Erythroblast (primary cell): ENCODE measurements around the gene KRTAP12-3.
"Not testable (repeated sequence)": the region's sequence is repeated elsewhere in the genome, so short reads cannot be mapped to it uniquely, and the experiment has no call there.

Source experiments
- DNase-seq, 2 experiments: peaks; one replicate each; lab custom pipeline; 2025; lab: John Stamatoyannopoulos, UW
- GATA1 ChIP-seq: IDR thresholded peaks from 2 replicates; pipeline ENCODE4 v1.6.1; 2011; ENCODE audit warnings: low read depth, mild to moderate bottlenecking, control low read depth, low read length, moderate library complexity
- POLR2A ChIP-seq: IDR thresholded peaks from 2 replicates; pipeline ENCODE4 v1.6.1; 2011; ENCODE audit warnings: mild to moderate bottlenecking, low read length

KRTAP12-3 gene

DNA sequence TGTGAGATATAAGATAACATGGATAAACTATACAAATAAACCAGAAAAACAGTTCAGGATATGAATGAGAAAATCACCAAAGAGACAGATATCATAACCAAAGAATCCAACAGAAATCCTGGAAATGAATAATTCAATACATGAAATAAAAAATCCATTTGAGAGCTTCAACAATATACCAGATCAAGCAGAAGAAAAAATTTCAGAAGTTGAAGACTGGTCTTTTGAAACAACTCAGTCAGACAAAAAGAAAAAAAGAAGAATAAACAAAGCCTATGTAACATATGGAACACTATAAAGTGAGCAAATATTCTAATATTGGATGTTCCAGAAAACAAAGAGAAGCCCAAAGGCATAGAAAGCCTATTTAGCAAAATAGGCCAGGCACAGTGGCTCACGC is 14.2 kb downstream of the KRTAP12-3 start:
- TF ChIP-seq POLR2A (no peak), GATA1 (no peak)
- no peak for DNase-seq

DNA sequence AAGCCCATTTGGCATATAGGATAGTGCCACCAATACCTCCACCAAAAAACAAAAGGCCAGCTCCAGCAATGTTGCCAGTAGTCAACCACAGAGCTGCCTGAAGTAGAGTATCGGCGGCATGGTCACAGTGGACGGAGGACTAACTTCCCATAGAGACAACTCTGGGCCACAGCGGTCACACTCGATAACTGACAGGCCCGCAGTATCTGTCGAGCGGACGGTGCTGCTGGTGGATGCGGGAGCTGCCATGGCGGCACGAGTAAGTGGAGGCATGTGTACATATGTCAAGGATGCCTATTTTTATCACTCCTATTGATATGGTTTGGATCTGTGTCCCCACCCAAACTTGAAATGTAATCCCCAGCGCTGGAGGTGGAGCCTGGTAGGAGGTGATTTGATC is 20.1 kb downstream of the KRTAP12-3 start:
- TF ChIP-seq GATA1: no peak
- no peak for TF ChIP-seq POLR2A
- no peak for DNase-seq

DNA sequence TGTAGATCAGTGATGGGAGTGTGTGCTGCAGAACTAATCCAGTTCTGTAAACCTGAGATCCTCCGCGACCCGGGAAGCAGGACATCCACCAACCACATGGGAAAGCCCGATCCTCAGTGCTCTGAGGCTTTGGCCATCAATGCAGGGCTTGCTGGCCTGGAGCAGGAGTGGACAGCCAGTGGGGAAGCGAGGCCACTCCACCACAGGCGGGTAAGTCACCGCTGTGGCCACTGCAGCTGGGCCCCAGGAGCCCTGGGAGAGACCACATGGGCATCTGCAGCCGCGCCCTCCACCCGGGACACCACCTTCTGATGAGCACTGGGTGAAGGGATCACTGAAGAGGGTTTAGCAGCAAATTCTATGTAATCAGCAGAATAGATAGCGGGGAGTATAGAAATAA is 23.4 kb downstream of the KRTAP12-3 start:
- TF ChIP-seq POLR2A (no peak), GATA1 (no peak)
- no peak for DNase-seq

DNA sequence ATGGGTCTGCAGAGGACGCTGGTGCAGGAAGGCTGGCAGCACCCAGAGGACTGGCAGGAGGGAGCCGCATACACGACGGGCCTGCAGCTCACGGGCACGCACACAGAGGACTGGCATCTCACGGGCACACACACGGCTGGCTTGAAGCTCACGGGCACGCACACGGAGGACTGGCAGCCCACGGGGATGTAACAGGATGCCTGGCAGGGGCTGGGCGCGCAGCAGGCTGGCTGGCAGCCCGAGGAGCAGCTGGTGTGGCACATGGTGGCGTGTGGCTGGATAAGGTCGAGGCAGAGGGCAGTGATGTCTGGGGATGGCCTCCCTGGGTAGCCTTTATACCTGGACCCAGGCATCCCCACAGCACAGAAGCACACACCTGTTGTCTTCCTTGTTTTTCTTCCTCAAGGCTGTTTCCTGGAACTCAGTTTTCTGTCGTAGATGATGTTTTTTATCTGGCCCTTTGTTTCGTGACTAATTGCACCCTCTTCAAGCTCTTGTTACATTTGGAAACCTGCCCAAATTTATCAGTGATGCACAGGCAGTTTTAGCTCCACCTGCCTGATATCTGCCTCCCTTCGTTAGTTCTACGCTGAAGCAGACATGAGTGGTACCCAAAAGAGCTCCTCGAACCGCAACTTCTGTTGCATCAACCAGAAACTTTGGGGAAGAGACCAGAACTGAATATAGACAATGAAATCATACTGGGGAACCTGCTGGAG is 24.3 kb downstream of the KRTAP12-3 start, which contains the start of gene KRTAP12-1:
Gene KRTAP12-1 (minus strand): TSS at position 303 of the 719 bp plus-strand sequence. CDS start 40 bp downstream, at position 263.
- TF ChIP-seq GATA1 (no peak), POLR2A (no peak)
- no peak for DNase-seq

DNA sequence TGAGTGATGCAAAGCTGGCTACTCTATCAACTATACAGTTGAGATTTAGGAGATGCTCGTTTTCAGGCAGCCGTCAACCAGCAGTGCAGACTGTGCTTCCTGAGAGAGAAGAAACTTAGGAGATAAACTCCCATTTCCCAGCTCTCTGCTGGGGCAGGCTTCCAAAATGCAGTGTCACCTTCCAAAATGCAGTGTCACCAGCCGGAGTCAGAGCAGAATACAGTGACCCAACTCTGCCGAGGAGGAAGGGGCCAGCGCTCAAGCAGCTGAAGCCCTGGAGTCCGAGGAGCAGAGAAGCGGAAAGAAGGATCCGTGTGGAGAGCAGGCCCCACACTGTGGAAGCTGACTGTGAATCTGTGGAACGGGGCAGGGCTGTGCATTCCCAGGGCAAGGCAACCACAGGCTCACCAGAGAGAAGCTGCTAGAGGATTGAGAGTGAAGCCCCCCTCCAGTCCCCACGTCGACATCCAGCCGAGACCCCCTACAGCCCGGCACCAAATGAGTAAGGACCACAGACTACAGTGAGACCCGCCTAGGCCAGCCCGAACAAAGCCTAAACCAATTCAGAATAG is 24.9 kb downstream of the KRTAP12-3 start:
- peak in 1 of 2 experiments; percentile 7 for DNase-seq
- no peak for TF ChIP-seq POLR2A

DNA sequence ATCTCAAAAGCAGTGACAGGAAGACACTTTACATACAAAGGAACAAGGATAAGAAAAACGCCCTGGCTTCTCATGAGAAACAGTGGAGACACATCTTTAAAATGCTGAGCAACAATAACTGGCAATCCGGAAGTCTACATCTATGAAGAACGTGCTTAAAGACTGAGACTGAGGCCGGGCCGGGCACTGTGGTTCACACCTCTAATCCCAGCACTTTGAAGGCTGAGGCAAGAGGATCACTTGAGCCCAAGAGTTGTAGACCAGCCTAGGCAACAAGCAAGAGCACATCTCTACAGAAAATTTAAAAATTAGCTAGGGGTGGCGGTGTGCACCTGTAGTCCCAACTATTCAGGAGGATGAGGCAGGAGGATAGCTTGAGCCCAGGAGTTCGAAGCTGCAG is 26.3 kb downstream of the KRTAP12-3 start:
- no peak for TF ChIP-seq POLR2A
- no peak for TF ChIP-seq GATA1
- DNase-seq: no peak

DNA sequence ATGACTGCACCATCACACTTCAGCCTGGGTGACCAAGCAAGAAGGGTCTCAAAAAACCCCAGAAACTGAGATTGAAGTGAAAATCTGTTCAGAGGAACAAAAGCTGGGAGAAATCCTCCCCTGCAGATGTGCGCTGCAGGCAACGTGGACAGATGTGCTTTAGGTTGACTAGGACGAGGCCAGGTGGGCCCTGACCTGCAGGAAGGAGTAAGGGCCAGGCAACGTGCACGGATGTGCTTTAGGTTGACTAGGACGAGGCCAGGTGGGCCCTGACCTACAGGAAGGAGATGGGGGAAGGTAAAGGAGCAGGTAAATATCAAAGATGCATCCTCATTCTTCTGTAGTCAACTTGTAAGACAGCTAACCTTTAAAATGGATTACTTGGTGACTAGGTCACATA is 26.8 kb downstream of the KRTAP12-3 start:
- no peak for TF ChIP-seq GATA1
- no peak for TF ChIP-seq POLR2A
- no peak for DNase-seq

DNA sequence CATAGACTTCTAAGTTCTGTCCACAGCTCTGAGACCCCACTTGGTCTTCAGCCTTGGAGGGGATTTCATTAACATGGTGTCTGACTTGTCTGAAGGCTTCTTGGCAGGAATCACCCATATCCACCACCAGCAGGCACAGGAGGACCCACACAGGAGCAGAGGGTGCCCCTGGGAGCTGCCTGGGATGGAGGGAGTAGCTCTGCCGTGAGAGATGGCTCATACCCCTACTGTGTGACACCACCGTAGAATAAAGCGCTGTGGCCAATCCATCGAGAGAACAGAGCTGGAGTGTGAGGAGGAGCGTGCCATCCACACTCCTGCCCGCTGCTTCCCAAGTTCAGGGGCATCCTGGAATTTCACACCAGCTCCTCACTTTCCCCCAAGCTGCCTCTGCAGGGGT is 27.3 kb downstream of the KRTAP12-3 start:
- not testable (repeated sequence) for DNase-seq

DNA sequence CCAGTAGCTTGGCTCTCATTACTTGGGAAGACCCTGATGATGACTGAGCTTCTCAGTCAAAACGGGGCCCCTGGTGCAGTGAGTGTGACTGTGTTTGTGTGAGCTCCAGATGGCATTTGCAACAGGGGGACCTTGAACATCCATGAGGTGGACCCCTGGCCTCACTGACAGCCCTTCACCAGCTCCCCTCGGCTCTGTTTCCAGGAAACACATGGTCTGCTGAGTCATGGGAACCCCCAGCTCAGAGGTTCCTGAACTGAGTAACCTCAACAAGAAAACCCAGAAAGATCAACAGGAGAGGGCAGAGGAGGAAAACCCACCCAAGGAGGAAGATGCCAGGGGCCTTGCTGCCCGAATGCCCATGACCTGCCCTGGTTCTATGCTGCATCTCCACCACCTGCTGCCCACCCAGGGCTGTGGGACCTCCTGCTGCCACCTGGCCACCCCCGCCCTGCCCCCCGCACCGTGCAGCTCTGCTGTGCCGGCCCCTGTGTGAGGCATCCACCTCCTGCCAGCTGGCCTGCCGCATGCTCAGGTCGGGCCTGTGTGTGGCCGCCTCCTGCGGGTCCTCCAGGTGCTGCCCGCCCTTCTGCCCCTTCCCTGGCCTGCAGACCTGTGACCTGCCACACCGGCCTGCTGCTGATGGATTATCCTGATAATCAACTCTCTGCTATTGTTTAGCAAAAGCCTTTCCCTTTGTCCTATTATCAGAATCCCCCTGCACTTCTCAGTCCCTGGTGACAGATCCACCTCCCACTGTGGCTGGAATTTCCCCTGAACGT is 28.5 kb downstream of the KRTAP12-3 start:
- TF ChIP-seq GATA1 (no peak), POLR2A (no peak)

DNA sequence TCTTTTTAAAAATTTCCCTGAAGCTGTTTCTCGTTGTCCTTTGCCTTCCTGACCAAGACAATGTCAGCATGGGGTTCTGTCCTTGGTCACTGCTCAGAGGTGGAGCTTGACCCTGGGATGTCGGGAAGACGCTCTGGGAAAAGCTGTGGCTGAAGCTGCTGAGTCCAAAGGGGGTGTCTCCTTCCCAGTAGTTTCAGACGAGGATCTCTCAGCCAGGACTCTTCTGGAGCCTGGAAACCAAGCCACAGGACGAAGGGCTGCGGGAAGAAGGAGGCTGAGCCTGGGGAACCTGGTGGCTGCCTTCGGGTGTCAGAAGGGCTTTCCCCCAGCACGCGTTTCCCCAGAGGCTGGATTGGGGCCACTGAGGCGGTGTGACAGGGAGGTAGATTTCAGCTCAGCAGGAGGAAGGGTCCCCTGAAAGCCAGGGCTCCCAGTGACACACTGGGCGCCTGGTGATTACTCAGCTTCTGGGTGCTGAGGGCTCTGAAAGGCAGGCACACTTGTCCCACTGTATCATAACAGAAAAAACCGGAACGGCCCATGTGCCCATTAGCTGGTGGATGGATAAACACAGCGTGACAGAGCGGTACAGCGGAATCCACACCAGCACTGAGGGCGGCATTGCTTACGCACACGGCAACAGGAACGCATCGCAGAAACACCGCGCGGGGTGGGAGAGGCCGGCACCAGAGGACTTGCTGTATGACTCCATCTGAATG is 29.3 kb downstream of the KRTAP12-3 start:
- TF ChIP-seq GATA1 (no peak), POLR2A (no peak)
- no peak for DNase-seq

More for the DNA sequence above, 28.5 kb downstream of the KRTAP12-3 start:
- no peak for DNase-seq

DNA sequence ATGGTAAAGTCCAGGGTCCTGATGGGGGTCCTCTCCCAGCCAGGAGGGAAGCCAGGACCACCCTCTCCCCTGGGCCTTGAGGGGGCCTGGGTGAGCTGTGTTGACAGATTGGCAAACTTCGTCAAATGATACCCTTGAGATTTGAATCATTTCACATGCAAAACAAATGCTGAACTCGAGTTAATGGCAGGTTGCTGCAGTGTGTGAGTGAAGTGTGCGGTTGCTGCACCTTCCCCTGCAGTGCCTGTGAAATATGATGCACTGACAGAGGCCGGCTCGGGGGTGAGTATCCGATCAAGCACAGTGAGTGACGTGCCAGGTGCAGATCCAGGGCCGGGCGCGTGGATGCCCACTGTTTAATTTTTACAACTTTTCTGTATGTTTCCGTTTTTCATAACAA is 29.9 kb downstream of the KRTAP12-3 start:
- DNase-seq: no peak
- no peak for TF ChIP-seq GATA1
- no peak for TF ChIP-seq POLR2A

DNA sequence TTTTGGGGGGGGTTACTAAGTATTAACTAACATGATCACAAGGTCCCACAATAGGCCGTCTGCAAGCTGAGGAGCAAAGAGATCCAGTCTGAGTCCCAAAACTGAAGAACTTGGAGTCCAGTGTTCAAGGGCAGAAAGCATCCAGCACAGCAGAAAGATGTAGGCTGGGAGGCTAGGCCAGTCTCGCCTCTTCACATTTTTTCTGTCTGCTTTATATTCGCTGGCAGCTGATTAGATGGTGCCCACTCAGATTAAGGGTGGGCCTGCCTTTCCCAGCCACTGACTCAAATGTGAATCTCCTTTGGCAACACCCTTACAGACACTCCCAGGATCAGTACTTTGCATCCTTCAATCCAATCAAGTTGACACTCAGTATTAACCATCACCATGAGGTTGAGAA is 32.0 kb downstream of the KRTAP12-3 start:
- DNase-seq: not testable (repeated sequence)

DNA sequence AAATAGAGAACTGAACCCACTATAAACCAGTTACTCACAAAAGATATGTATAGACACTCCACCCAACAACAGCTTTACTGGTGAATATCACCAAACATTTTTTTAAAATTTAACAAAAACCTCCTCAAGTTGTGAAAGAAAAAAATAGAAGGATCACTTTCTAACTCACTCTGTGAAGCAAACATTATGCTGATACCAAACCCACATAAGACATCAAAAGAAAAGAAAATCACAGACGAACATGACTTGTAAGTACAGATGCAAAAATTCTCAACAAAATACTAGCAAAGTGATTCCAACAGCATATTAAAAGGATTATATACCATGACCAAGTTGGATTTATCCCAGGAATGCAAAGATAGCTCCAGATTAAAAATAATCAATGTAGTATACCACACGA is 34.0 kb downstream of the KRTAP12-3 start:
- DNase-seq: no peak
- TF ChIP-seq GATA1 (no peak), POLR2A (no peak)

DNA sequence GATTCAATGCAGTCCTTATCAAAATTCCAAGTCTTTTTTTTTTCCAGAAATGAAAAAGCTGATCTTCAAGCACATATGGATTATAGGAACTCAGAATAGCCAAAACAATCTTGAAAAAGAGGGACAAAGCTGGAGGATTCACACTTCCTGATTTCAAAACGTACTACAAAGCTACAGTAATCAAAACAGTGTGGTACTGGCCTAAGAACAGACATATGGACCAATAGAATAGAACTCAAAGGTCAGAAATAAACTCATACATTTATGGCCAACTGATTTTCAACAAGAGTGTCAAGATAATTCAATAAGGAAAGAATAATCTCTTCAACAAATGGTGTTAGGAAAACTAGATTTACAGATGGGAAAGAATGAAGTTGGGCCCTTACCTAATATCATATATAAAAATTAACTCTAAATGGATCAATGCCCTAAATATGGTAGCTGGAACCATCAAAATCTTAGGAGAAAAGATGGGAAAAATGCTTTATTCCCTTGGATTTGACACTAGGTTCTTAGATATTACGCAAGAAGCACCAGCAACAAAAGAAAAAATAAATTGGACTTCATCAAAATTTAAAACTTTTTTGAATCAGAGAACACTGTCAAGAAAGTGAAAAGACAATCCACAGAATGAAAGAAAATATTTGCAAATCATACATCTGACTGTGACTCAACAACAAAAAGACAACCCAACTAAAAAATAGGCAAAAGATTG is 35.2 kb downstream of the KRTAP12-3 start:
- DNase-seq: no peak
- TF ChIP-seq POLR2A: no peak
